Activated naive CD8-positive, alpha-beta T cell treated with anti-CD3 and anti-CD28 coated beads, Interleukin-2, amount 10 ng/mL, durations not matched to agents 7 days and 5 days (primary cell): Measurements from ENCODE around the gene HMG20A. TPM values are rescaled to one million over a fixed set of nuclear protein-coding genes. Genes with fewer than 3 reads are reported as not detected.
A peak's percentile ranks its signal among the peaks of the same experiment; 100 is the strongest.

Experiments
- ATAC-seq: fragments of 150-1000 bp; cut with Tn5 transposase; one replicate; pipeline ENCODE4 v1.10.0; 2021; ENCODE audit warnings: low read depth, moderate library complexity
- POLR2A ChIA-PET: fragments of 350-600 bp; sonication (Branson Sonifier 250); formaldehyde crosslinking; loops from one replicate; lab custom pipeline; 2021; ENCODE audit warnings: antibody characterized with exemption; lab: Charles Lee
- DNase-seq: peaks from one replicate; pipeline ENCODE4 v3.0.0; 2021
- H3K27ac Mint-ChIP-seq: one replicate; pipeline ENCODE4 v1.8.0; 2022; ENCODE audit warnings: mild to moderate bottlenecking, mixed read lengths
- H3K27me3 Mint-ChIP-seq: one replicate; pipeline ENCODE4 v1.8.0; 2022; ENCODE audit warnings: mild to moderate bottlenecking, moderate library complexity, mixed read lengths
- H3K36me3 Mint-ChIP-seq: one replicate; pipeline ENCODE4 v1.8.0; 2021; ENCODE audit warnings: mild to moderate bottlenecking, mixed read lengths
- H3K4me1 Mint-ChIP-seq: one replicate; pipeline ENCODE4 v1.8.0; 2021; ENCODE audit warnings: mixed read lengths
- H3K4me3 Mint-ChIP-seq: one replicate; pipeline ENCODE4 v1.8.0; 2022; ENCODE audit warnings: mild to moderate bottlenecking, moderate library complexity, mixed read lengths
- H3K9me3 Mint-ChIP-seq: one replicate; pipeline ENCODE4 v1.8.0; 2021; ENCODE audit warnings: mixed read lengths
- total RNA-seq, 2 experiments: library from RNA; stranded (reverse); gene quantifications; one replicate each; pipeline ENCODE4 v1.2.3, GENCODE V29; 2021

HMG20A gene
- total RNA-seq, 2 experiments from 2014 or later = 62.4 to 65.0 TPM

DNA sequence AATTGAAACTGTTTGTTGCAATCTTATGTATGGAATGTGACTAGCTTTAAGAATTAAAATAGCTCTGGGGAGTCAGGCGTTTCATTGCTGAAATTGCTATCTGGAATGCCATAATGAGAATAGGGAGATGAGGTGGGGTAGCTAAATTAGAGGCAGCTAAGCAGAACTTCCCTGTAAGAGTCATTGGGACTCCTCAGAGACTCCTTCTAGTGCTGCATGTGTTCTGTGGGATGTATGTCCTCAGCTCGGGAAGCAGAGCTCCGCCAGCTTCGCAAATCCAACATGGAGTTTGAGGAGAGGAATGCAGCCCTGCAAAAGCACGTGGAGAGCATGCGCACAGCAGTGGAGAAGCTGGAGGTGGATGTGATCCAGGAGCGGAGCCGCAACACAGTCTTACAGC, 57.4 kb downstream of the HMG20A start:
- no peaks in the 10 kb centered on the region for H3K27me3 Mint-ChIP-seq
- peaks cover 7% of the 10 kb centered on the region for H3K4me1 Mint-ChIP-seq
- no peak overlapping the region for H3K27ac Mint-ChIP-seq
- ATAC-seq (no peak), DNase-seq (no peak)
- H3K36me3 Mint-ChIP-seq = peaks cover 34% of the 10 kb centered on the region
- H3K9me3 Mint-ChIP-seq = no peaks in the 10 kb centered on the region
- POLR2A ChIA-PET = interaction anchor here (0.9 kb wide), 1 partner anchor 68 kb away, joined by 5 read pairs; no protein-coding TSS in a partner anchor
- H3K4me3 Mint-ChIP-seq = no peak overlapping the region

- Mint-ChIP-seq H3K27me3 (no peaks in the 10 kb centered on the region), H3K4me3 (no peak overlapping the region), H3K4me1 (peaks cover 7% of the 10 kb centered on the region), H3K9me3 (no peaks in the 10 kb centered on the region), H3K27ac (no peak overlapping the region), H3K36me3 (peaks cover 31% of the 10 kb centered on the region)
- ATAC-seq = no peak
- DNase-seq = no peak
- POLR2A ChIA-PET = no interaction called here
Observed at GRCh38 chr15:77479015-77479414, 58.3 kb downstream of the HMG20A start.

- H3K27me3 Mint-ChIP-seq = no peaks in the 10 kb centered on the region
- peaks cover 7% of the 10 kb centered on the region for H3K4me1 Mint-ChIP-seq
- POLR2A ChIA-PET = no interaction called here
- no peaks in the 10 kb centered on the region for H3K9me3 Mint-ChIP-seq
- H3K4me3 Mint-ChIP-seq = no peak overlapping the region
- H3K36me3 Mint-ChIP-seq = peaks cover 35% of the 10 kb centered on the region
- ATAC-seq = no peak
- DNase-seq = no peak
- no peak overlapping the region for H3K27ac Mint-ChIP-seq
Observed at GRCh38 chr15:77480859-77481633, 60.4 kb downstream of the HMG20A start.

DNA sequence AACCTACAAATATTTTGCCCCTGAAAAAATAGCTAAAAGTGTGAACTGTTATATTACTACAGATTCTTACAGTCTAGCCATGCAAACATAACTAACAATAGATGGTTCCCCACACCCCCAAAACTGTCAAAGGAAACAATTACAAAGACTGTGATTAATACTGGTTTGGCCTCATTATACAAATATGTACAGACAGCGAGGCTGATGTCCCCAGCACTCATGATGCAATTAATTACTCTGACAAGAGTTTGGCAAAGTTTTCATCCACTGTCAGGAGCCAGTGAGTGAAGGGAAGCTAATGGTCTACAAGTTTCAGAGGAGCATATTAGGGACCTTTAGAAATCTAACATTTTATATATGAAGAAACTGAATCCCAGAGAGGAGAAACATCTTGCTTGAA, 61.0 kb downstream of the HMG20A start:
- DNase-seq (no peak), ATAC-seq (no peak)
- no peaks in the 10 kb centered on the region for H3K9me3 Mint-ChIP-seq
- POLR2A ChIA-PET = no interaction called here
- no peak overlapping the region for H3K4me3 Mint-ChIP-seq
- no peaks in the 10 kb centered on the region for H3K27me3 Mint-ChIP-seq
- peaks cover 38% of the 10 kb centered on the region for H3K36me3 Mint-ChIP-seq
- H3K4me1 Mint-ChIP-seq = peaks cover 7% of the 10 kb centered on the region
- no peak overlapping the region for H3K27ac Mint-ChIP-seq

DNA sequence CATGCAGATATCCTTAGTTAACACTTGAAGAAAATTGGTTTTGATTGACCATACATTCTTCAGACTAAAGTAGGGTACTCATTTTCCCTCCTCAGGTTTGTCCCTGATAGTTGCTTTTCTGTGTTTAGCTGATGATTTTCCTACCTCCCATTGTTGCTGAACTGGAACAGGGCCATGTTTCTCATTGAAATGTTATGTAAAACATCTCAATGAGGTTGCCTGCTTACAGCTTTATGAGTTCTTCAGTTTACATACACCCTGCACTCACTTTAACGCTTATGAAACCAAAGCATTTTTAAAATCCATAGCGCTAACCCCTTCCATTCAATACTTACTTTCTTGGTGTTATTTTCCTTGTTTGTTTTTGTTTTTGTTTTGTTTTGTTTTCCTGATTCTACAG, 61.9 kb downstream of the HMG20A start:
- no peak for ATAC-seq
- Mint-ChIP-seq H3K9me3 (no peaks in the 10 kb centered on the region), H3K4me3 (no peak overlapping the region), H3K4me1 (peaks cover 15% of the 10 kb centered on the region), H3K27ac (no peak overlapping the region), H3K36me3 (peaks cover 37% of the 10 kb centered on the region), H3K27me3 (no peaks in the 10 kb centered on the region)
- POLR2A ChIA-PET = interaction anchor here (0.7 kb wide), 1 partner anchor 888 kb away, joined by 3 read pairs; no protein-coding TSS in a partner anchor
- no peak for DNase-seq

DNA sequence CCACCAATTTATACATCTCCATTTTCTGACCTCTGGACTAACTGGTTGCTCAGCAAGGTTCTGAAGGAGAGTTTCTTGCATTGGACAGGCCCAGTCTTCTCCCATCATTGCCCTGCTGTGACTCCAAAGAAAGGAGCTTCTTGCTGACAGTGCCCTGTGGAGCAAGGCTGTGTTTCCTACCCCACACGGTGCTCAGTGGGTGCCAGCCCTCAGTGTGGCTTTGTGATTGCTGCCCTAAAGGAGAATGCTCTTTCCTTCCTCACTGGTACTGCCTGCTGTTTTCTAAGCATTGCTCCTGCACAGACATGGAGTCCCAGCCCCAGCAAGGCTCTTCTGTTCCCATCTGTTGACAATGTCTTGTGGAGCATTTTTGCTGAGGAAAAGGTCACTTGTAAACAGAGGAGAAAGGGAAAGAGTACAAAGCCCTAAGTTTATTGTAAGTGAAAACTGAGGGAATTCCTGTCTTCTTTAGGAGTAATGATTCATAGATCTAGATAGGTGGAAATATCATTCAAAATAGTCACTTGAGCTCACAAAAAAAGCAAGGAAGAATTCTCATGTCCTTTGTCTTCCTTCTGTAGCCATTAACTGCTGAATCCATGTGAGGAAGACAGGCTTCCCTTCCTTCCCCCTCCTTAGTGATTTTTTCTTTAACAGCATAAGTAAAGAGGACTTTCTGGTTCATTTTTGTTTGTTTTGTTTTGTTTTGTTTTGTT, 62.9 kb downstream of the HMG20A start:
- Mint-ChIP-seq H3K9me3 (no peaks in the 10 kb centered on the region), H3K4me1 (peaks cover 15% of the 10 kb centered on the region), H3K27me3 (no peaks in the 10 kb centered on the region), H3K4me3 (no peak overlapping the region), H3K27ac (no peak overlapping the region), H3K36me3 (peaks cover 35% of the 10 kb centered on the region)
- no peak for DNase-seq
- POLR2A ChIA-PET = no interaction called here
- ATAC-seq = no peak

GRCh38 chr15:77484994-77485393, 64.3 kb downstream of the HMG20A start:
- POLR2A ChIA-PET = no interaction called here
- H3K4me1 Mint-ChIP-seq = peaks cover 11% of the 10 kb centered on the region
- ATAC-seq (no peak), DNase-seq (no peak)
- no peak overlapping the region for H3K27ac Mint-ChIP-seq
- H3K36me3 Mint-ChIP-seq = peaks cover 30% of the 10 kb centered on the region
- no peaks in the 10 kb centered on the region for H3K9me3 Mint-ChIP-seq
- H3K4me3 Mint-ChIP-seq = no peak overlapping the region
- H3K27me3 Mint-ChIP-seq = no peaks in the 10 kb centered on the region

DNA sequence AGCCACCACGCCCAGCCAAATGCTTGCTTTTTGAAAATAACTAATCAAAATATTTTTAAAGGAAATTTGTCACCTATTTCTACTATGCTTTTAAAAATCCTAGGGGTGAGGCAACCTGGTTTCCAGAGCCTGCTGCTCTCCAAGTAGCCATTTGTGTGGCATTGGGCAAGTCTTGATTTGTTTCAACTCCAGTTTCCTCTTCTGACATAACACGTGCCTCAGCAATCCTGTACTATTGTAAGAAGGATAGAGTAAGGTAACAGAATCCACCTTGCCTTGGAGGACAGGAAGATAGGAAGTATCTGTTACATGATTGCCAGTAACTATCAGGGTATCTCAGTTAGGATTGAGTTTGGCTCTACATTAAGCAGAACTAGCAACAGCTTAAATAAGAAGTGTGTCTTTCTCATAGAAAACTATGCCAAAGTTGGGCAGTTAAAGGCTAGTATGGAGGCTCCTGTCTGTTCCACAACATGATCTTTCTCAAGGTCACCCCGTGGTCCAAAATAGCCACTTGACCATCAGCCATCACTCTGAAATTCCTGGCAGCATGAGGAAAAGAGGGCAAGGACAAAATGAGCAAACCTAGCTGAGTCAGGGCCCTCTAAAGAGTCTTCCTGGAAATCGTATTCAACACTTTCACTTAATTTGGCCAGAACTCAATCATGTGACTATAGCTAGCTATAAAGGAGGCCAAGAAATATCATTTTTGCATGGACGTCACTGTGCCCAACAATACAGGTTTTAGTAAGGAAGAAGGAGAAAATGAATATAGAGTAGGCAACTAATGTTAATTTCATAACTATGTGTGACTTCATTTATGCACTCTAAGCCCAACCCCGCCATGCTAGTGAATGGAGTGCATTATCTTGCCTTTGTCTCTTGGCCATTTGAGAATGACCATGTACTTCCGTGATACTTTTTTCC, 66.1 kb downstream of the HMG20A start:
- no peak overlapping the region for H3K27ac Mint-ChIP-seq
- peaks cover 24% of the 10 kb centered on the region for H3K36me3 Mint-ChIP-seq
- DNase-seq (no peak), ATAC-seq (no peak)
- H3K27me3 Mint-ChIP-seq = no peaks in the 10 kb centered on the region
- peaks cover 13% of the 10 kb centered on the region for H3K4me1 Mint-ChIP-seq
- no peaks in the 10 kb centered on the region for H3K9me3 Mint-ChIP-seq
- H3K4me3 Mint-ChIP-seq = no peak overlapping the region
- POLR2A ChIA-PET = interaction anchor here (0.6 kb wide), 1 partner anchor 337 kb away, joined by 4 read pairs; no protein-coding TSS in a partner anchor

- Mint-ChIP-seq H3K36me3 (peaks cover 26% of the 10 kb centered on the region), H3K4me3 (no peak overlapping the region), H3K27me3 (no peaks in the 10 kb centered on the region), H3K27ac (no peak overlapping the region), H3K4me1 (peaks cover 13% of the 10 kb centered on the region), H3K9me3 (no peaks in the 10 kb centered on the region)
- POLR2A ChIA-PET = interaction anchor here (0.6 kb wide), 1 partner anchor 338 kb away, joined by 4 read pairs; no protein-coding TSS in a partner anchor
- no peak for DNase-seq
- no peak for ATAC-seq
Observed at GRCh38 chr15:77487469-77487842, 66.8 kb downstream of the HMG20A start.

DNA sequence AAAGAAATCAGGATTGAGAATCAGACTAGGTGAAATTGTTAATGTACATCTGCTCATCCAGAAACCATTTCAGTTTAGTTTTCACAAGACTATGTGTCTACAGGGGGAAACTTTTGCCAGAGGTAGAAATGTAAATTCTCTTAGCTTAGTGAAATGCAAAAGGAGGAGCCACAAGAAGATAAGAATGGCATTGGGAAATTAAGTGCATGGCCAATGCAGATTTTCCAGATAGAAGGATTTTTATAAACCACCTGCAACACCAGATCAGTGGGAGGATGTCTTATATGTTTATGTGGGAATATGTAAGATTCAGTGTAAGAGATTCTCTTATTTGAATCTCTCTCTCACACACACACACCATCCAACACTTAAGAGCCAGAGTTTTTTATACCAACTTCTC, 67.2 kb downstream of the HMG20A start:
- ATAC-seq = no peak
- Mint-ChIP-seq H3K9me3 (no peaks in the 10 kb centered on the region), H3K27me3 (no peaks in the 10 kb centered on the region), H3K36me3 (peaks cover 26% of the 10 kb centered on the region), H3K4me3 (no peak overlapping the region), H3K27ac (no peak overlapping the region), H3K4me1 (peaks cover 15% of the 10 kb centered on the region)
- POLR2A ChIA-PET = no interaction called here
- DNase-seq = no peak

GRCh38 chr15:77489647-77490046, 69.0 kb downstream of the HMG20A start:
- Mint-ChIP-seq H3K4me1 (peaks cover 27% of the 10 kb centered on the region), H3K27me3 (no peaks in the 10 kb centered on the region), H3K9me3 (no peaks in the 10 kb centered on the region), H3K27ac (no peak overlapping the region), H3K36me3 (peaks cover 20% of the 10 kb centered on the region), H3K4me3 (no peak overlapping the region)
- POLR2A ChIA-PET = no interaction called here
- DNase-seq = no peak
- no peak for ATAC-seq

DNA sequence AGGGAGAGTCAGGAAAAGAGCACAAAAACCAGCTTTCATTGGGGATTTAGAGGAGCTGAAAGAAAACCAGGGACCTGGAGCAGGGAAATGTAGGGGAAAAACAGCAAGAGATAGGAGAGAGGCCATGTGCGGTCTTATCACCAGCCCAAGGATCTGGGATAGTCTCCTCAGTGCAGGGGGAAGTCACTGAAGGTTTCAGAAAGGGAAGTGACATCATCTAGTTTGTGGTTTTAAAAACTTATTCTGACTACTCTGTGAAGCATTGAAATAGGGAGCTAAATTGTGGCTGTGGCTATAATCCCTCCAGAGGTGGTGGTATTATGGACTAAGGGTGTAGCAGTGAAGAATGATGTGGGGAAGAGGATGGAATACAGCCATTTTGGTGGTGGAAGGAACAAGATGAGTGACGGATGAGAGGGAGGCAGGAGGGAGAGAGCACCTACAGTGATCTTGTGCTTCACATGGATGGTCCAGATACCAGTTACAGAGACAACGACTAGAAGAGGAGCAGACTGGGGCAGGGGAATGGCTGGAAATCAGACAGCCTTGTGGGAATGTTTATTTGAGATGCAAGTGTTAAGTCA, 72.7 kb downstream of the HMG20A start:
- Mint-ChIP-seq H3K4me3 (peak overlapping the region; percentile 18), H3K27ac (peak overlapping the region; percentile 77), H3K4me1 (peaks cover 16% of the 10 kb centered on the region), H3K9me3 (no peaks in the 10 kb centered on the region), H3K36me3 (peaks cover 7% of the 10 kb centered on the region), H3K27me3 (no peaks in the 10 kb centered on the region)
- DNase-seq = no peak
- POLR2A ChIA-PET = interaction anchor here (1.0 kb wide), 2 partner anchors 72 to 74 kb away, joined by 3 read pairs; partner anchors contain the start of gene HMG20A
- peak; percentile 78 for ATAC-seq
